Natural killer cell treated with Interleukin-12 subunit alpha and Interleukin-12 subunit beta and Interleukin-15 and Interleukin-18, amount 100 ng/mL, for 72 hours (primary cell): ENCODE data around the gene DIP2C. TPM values are rescaled to one million over a fixed set of nuclear protein-coding genes. Genes with fewer than 3 reads are reported as not detected.

ENCODE experiments used
- ATAC-seq, 2 donors: fragments of 150-1000 bp; cut with Tn5 transposase in 1 of 2; sonication (Bioruptor Pico), chemical (Tn5 transposase) in 1 of 2; 2 replicates each; pipeline ENCODE4 v1.10.0; 2021
- DNase-seq: peaks from one replicate; pipeline ENCODE4 v3.0.0; 2022; ENCODE audit warnings: low spot score
- H3K27ac Mint-ChIP-seq, 2 donors: 1 replicate in 1 of 2; 2 replicates in 1 of 2; pipeline ENCODE4 v1.8.0; 2022; ENCODE audit warnings: mixed read lengths in 2 of 2, mild to moderate bottlenecking in 1 of 2, moderate library complexity in 1 of 2
- H3K27me3 Mint-ChIP-seq, 2 donors: 1 replicate in 1 of 2; 2 replicates in 1 of 2; pipeline ENCODE4 v1.8.0; 2022; ENCODE audit warnings: mixed read lengths in 2 of 2
- H3K36me3 Mint-ChIP-seq: one replicate; pipeline ENCODE4 v1.8.0; 2022; ENCODE audit warnings: mixed read lengths
- H3K4me1 Mint-ChIP-seq, 2 donors: 1 replicate in 1 of 2; 2 replicates in 1 of 2; pipeline ENCODE4 v1.8.0; 2022; ENCODE audit warnings: low read depth in 2 of 2, mixed read lengths in 2 of 2, mild to moderate bottlenecking in 1 of 2
- H3K4me3 Mint-ChIP-seq: one replicate; pipeline ENCODE4 v1.8.0; 2022; ENCODE audit warnings: mixed read lengths
- H3K9me3 Mint-ChIP-seq: 2 replicates; pipeline ENCODE4 v1.8.0; 2022; ENCODE audit warnings: mixed read lengths
- total RNA-seq, 2 donors: library from RNA; stranded (reverse); gene quantifications; one replicate each; pipeline ENCODE4 v1.2.3, GENCODE V29; 2022

The DIP2C gene
- total RNA-seq, 2 donors from 2014 or later: 0.57 to 0.98 TPM

GRCh38 chr10:299512-299911 is 390.0 kb downstream of the DIP2C start:
- DNase-seq (no peak), ATAC-seq (no peak)
- Mint-ChIP-seq H3K9me3 (no peaks in the 10 kb centered on the region), H3K36me3 (no peaks in the 10 kb centered on the region), H3K27ac (no peak overlapping the region), H3K4me3 (no peak overlapping the region), H3K4me1 (no peaks in the 10 kb centered on the region), H3K27me3 (peaks cover 0 to 3% of the 10 kb centered on the region in 2 donors)

DNA sequence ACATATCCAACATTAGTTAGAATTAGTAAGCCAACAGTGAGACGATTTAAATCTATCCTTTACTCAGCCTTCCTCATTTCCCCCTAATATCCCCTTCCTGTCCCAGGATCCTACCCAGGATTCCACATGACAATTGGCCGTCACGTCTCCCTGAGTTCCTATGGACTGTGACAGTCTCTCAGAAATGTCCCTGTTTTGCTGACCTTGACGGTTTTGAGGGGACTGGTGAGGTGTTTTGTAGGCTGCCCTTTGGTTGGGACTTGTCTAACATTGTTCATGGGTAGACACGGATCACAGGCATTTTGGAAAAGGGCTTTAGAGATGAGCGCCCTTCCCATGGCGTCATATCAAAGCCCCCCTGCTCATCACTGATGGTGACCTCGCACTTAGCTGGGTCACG is 391.4 kb downstream of the DIP2C start:
- no peak for ATAC-seq

GRCh38 chr10:297567-297966 is 391.9 kb downstream of the DIP2C start:
- Mint-ChIP-seq H3K36me3 (no peaks in the 10 kb centered on the region), H3K4me3 (no peak overlapping the region), H3K4me1 (peaks cover 13 to 15% of the 10 kb centered on the region in 2 donors), H3K27me3 (peaks cover 5 to 10% of the 10 kb centered on the region in 2 donors), H3K27ac (no peak overlapping the region), H3K9me3 (no peaks in the 10 kb centered on the region)
- DNase-seq: no peak
- ATAC-seq: no peak

More for the DNA sequence above, 391.4 kb downstream of the DIP2C start:
- Mint-ChIP-seq H3K9me3 (no peaks in the 10 kb centered on the region), H3K36me3 (no peaks in the 10 kb centered on the region), H3K27me3 (peaks cover 0 to 8% of the 10 kb centered on the region in 2 donors), H3K27ac (no peak overlapping the region), H3K4me1 (peaks cover 8 to 10% of the 10 kb centered on the region in 2 donors), H3K4me3 (no peak overlapping the region)
- no peak for DNase-seq

- Mint-ChIP-seq H3K4me3 (no peak overlapping the region), H3K27me3 (peaks cover 8 to 12% of the 10 kb centered on the region in 2 donors), H3K36me3 (no peaks in the 10 kb centered on the region), H3K4me1 (peaks cover 16% of the 10 kb centered on the region in 2 donors), H3K9me3 (no peaks in the 10 kb centered on the region), H3K27ac (no peak overlapping the region)
- ATAC-seq (no peak), DNase-seq (no peak)
These were observed 395.8 kb downstream of the DIP2C start for GRCh38 chr10:293636-294035.

DNA sequence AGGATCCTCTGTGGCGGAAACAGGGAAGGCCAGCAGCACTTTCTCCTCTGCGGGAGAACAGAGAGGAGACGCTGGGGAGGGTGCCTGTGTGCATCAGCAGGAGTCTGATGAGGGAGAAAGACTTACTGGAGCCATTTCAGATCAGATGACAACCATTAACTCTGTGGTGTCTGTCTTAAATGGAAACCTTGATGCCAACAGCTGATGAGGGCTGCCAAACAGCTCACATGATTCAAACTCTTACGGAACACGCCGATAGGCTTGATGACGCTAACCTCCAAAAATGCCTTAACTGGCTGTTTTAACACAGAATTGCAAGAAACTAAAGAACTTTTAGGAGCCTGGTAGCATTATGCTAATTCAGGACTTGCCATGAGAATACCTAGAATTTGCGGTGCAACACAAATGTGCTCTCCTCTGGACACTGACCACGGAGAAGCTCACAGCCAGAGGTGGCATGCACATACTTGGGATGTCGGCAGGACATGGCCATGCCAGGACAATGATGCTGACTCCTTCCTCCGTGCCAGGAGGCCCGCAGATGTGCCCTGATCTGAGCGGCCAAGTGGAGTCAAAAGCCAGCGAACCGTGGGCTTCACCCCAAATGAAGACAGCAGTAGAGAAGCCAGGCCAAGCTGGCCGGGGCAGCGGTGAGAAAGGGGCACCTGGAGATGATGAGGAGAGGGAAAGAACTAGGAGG is 399.3 kb downstream of the DIP2C start:
- Mint-ChIP-seq H3K4me3 (no peak overlapping the region), H3K36me3 (no peaks in the 10 kb centered on the region), H3K4me1 (peaks cover 16% of the 10 kb centered on the region in 2 donors), H3K27me3 (peaks cover 8 to 9% of the 10 kb centered on the region in 2 donors), H3K9me3 (no peaks in the 10 kb centered on the region), H3K27ac (no peak overlapping the region)
- ATAC-seq: no peak
- no peak for DNase-seq

DNA sequence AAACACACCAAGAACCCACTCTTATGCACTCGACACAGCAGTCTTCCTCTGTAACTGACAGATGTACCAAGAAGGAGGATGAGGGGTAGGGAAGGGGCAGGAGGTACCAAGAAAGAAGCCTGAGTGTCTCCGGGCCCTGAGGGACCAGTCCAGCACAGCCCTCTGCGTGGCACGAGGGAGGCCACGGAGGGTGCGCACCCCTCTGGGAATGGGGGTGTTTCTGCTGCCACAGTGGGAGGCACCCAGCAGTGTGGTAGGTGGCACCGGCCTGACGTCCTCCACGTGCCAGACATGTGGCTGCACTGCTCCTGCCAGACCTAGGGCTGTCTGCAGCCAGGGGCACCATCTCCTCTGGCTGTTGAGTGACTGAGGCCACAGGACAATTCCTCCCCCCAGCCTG is 399.9 kb downstream of the DIP2C start:
- no peak overlapping the region for H3K27ac Mint-ChIP-seq
- no peaks in the 10 kb centered on the region for H3K9me3 Mint-ChIP-seq
- no peak for DNase-seq
- peaks cover 8 to 9% of the 10 kb centered on the region in 2 donors for H3K27me3 Mint-ChIP-seq
- H3K36me3 Mint-ChIP-seq: no peaks in the 10 kb centered on the region
- ATAC-seq: no peak
- H3K4me3 Mint-ChIP-seq: no peak overlapping the region
- H3K4me1 Mint-ChIP-seq: peaks cover 16 to 17% of the 10 kb centered on the region in 2 donors

GRCh38 chr10:288316-289200 is 400.9 kb downstream of the DIP2C start:
- Mint-ChIP-seq H3K27ac (no peak overlapping the region), H3K27me3 (peaks cover 6 to 8% of the 10 kb centered on the region in 2 donors), H3K9me3 (no peaks in the 10 kb centered on the region), H3K36me3 (no peaks in the 10 kb centered on the region), H3K4me1 (peaks cover 16 to 21% of the 10 kb centered on the region in 2 donors), H3K4me3 (no peak overlapping the region)
- DNase-seq (no peak), ATAC-seq (no peak)

DNA sequence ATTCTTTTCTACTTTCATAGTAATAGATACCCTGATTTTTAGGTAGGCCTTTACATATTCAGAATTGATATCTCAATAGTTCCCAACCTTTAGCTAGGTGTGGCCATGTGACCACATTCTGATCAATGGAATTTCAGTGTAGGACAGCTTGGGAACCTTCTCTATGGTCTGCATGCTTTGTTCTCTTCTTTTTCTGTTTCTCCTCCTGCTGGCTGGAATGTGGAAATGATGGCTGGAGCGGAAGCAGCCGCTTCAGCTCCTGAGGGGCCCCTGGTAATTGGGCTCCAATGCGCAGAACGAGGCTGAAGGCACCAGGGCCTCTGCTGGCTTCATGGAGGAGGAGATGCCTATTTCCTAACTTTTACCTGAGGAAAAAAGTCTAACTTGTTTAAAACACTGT is 401.7 kb downstream of the DIP2C start:
- no peaks in the 10 kb centered on the region for H3K36me3 Mint-ChIP-seq
- DNase-seq (no peak), ATAC-seq (no peak)
- H3K4me1 Mint-ChIP-seq: peaks cover 11 to 22% of the 10 kb centered on the region in 2 donors
- H3K27ac Mint-ChIP-seq: no peak overlapping the region
- peaks cover 6% of the 10 kb centered on the region in 2 donors for H3K27me3 Mint-ChIP-seq
- H3K9me3 Mint-ChIP-seq: no peaks in the 10 kb centered on the region
- no peak overlapping the region for H3K4me3 Mint-ChIP-seq

DNA sequence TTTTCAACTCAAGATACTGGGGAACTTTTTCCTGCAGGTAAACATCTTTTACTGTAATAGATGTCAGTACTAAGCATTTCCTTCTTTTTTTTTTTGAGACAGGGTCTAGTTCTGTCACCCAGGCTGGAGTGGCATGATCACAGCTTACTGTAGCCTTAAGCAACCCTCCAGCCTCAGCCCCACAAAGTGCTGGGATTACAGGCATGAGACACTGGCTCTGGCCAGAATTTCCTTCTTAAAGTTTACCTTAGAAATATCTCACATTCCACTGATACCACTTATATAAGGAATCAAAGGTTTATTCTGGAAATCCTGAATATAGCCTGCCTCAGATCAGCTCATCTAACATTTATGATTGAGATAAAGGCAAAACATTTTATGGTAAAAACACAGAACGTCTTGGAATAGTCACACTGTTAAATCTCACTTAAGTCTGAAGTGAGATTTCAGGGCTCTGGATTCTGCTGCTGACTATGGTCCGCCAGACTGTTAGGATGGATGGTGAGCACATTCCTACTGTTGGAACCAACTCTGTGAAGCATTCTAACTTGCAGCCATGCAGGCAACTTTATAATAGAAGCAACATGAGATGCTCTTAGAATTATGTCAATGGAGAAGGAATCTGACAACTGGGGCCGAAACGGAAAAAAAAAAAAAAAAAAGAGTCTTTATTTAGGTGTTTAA is 402.3 kb downstream of the DIP2C start:
- Mint-ChIP-seq H3K9me3 (no peaks in the 10 kb centered on the region), H3K36me3 (no peaks in the 10 kb centered on the region), H3K27me3 (peaks cover 0 to 2% of the 10 kb centered on the region in 2 donors), H3K27ac (no peak overlapping the region), H3K4me3 (no peak overlapping the region), H3K4me1 (peaks cover 6 to 21% of the 10 kb centered on the region in 2 donors)
- DNase-seq (no peak), ATAC-seq (no peak)

DNA sequence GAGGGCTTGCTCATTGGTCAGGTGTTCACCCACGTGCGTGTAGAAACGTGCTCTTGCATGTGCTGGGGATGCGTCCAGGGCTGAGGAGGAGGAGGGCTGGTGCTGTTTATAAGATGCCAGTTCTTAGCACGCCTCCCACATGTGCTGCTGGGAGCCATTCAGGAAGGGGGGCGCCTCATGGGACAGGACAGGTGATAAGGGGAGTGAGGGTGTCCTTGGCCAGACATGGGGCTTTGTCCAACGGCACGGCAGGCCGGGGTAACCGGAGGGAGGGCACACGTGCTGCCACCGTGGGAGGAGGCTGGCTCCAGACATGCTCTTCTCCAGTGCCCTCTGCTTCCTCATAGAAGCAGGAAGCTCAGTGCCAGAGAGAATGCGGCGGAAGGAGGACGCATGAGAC is 404.3 kb downstream of the DIP2C start:
- ATAC-seq: peak in 1 of 2 donors; percentile 5
- Mint-ChIP-seq H3K27ac (no peak overlapping the region), H3K27me3 (peaks cover 0 to 2% of the 10 kb centered on the region in 2 donors), H3K4me1 (peaks cover 6 to 21% of the 10 kb centered on the region in 2 donors), H3K4me3 (no peak overlapping the region), H3K36me3 (no peaks in the 10 kb centered on the region), H3K9me3 (no peaks in the 10 kb centered on the region)
- DNase-seq: no peak

DNA sequence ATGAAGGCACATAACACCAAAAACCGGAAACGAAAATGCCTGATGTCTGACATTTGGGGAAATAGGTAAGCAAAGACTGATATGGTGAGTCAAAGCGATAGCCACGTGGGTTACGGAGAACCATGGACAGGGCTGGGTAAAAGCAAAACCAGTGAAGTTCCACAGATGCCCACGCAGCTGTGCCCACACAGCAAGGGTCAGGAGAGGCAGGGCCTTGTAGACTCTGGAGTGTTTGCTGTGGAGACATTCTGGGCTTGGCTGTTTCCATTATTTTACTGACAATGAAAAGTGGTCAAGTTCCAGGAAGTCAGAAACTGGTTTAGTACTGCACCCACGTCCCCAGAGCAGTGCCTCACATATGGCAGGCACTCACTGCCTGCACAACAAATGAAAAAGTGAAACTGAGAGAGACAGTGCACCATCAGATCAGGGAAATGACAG is 405.5 kb downstream of the DIP2C start:
- Mint-ChIP-seq H3K27me3 (peaks cover 0 to 2% of the 10 kb centered on the region in 2 donors), H3K36me3 (no peaks in the 10 kb centered on the region), H3K27ac (peak overlapping the region; percentile 22 to 40), H3K4me3 (peak overlapping the region; percentile 65), H3K9me3 (no peaks in the 10 kb centered on the region), H3K4me1 (peaks cover 6 to 21% of the 10 kb centered on the region in 2 donors)
- DNase-seq (no peak), ATAC-seq (peak in 1 of 2 donors; percentile 64)

GRCh38 chr10:283140-283479 is 406.4 kb downstream of the DIP2C start:
- Mint-ChIP-seq H3K4me1 (peaks cover 6 to 21% of the 10 kb centered on the region in 2 donors), H3K4me3 (peak overlapping the region; percentile 65), H3K9me3 (no peaks in the 10 kb centered on the region), H3K27ac (no peak overlapping the region), H3K36me3 (no peaks in the 10 kb centered on the region), H3K27me3 (peaks cover 0 to 2% of the 10 kb centered on the region in 2 donors)
- ATAC-seq: peak in 1 of 2 donors; percentile 4
- DNase-seq: no peak

- peak; percentile 36 to 84 for ATAC-seq
- H3K36me3 Mint-ChIP-seq: no peaks in the 10 kb centered on the region
- H3K9me3 Mint-ChIP-seq: no peaks in the 10 kb centered on the region
- H3K27me3 Mint-ChIP-seq: peaks cover 0 to 2% of the 10 kb centered on the region in 2 donors
- DNase-seq: no peak
- H3K27ac Mint-ChIP-seq: no peak overlapping the region
- peaks cover 6 to 21% of the 10 kb centered on the region in 2 donors for H3K4me1 Mint-ChIP-seq
- peak overlapping the region; percentile 65 for H3K4me3 Mint-ChIP-seq
These were observed 407.0 kb downstream of the DIP2C start for GRCh38 chr10:282294-283139.
